ENCODE measurements around the gene MCF2L2.

The MCF2L2 gene

DNA sequence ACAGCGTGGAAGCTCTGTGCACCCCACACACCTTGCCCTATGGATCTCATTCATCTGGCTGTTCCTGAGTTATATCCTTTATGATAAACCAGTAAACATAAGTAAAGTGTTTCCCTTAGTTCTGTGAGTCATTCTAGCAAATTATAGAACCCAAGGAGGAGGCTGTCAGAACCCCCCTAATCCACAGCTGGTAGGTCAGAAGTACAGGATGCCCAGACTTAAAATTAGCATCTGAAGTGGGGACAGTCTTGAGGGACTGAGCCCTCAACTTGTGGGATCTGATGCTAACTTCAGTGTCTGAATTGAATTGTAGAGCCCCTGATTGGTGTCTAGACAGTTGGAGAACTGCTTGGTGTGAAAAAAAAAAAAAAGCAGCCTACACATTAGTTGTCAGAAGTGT lies 100.3 kb downstream of the MCF2L2 start:
- Histone ChIP-seq H2AFZ (ENCODE audit: low read depth) (no peak overlapping the region), H3K4me1 (ENCODE audit: low read depth, poor library complexity, severe bottlenecking) (no peaks in the 10 kb centered on the region), H3K36me3 (ENCODE audit: insufficient read depth) (no peaks in the 10 kb centered on the region), H3K4me3 (IDR thresholded peaks at IDR 0.05; ENCODE audit: insufficient read depth, low read depth, low read length) (no peak overlapping the region), H3K9ac (no peak overlapping the region), H3K4me2 (no peak overlapping the region), H3K27me3 (ENCODE audit: insufficient read depth, low read depth) (no peaks in the 10 kb centered on the region), H4K20me1 (ENCODE audit: insufficient read depth) (no peaks in the 10 kb centered on the region), H3K27ac (no peak overlapping the region), H3K79me2 (ENCODE audit: insufficient read depth, low read depth) (no peaks in the 10 kb centered on the region)
- TF ChIP-seq CTCF (conservative IDR thresholded peaks at IDR 0.05; ENCODE audit: low read depth, low read length) = no peak

GRCh38 chr3:183327343-183327742 lies 101.1 kb downstream of the MCF2L2 start:
- no peaks in the 10 kb centered on the region for H3K36me3 ChIP-seq (ENCODE audit: insufficient read depth)
- TF ChIP-seq CTCF (conservative IDR thresholded peaks at IDR 0.05; ENCODE audit: low read depth, low read length) = no peak

DNA sequence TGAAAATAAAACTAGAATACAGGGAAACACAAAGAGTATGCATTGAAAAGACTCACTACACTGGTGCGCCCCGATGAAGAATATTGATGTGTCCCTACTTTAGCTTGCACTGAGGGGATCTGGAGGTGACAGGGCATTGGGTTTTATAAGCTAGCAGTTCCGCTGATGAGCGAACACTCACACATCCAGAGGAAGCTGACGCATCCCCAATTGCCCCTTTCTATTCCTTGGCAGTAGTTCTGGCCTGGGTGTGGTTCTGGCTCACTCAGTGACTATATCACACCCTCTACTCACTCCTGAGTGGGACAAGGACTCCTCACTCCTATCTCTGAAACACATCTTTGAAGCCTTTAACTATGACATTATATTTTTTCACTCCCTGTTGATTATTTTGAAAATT lies 104.3 kb downstream of the MCF2L2 start:
- H3K79me2 ChIP-seq (ENCODE audit: insufficient read depth, low read depth) = no peaks in the 10 kb centered on the region
- no peaks in the 10 kb centered on the region for H3K4me1 ChIP-seq (ENCODE audit: low read depth, poor library complexity, severe bottlenecking)
- H3K36me3 ChIP-seq (ENCODE audit: insufficient read depth) = no peaks in the 10 kb centered on the region
- no peaks in the 10 kb centered on the region for H3K27me3 ChIP-seq (ENCODE audit: insufficient read depth, low read depth)
- no peak overlapping the region for H2AFZ ChIP-seq (ENCODE audit: low read depth)
- no peaks in the 10 kb centered on the region for H4K20me1 ChIP-seq (ENCODE audit: insufficient read depth)
- H3K27ac ChIP-seq = no peak overlapping the region
- no peak overlapping the region for H3K4me3 ChIP-seq (IDR thresholded peaks at IDR 0.05; ENCODE audit: insufficient read depth, low read depth, low read length)
- H3K9ac ChIP-seq = no peak overlapping the region
- TF ChIP-seq CTCF (conservative IDR thresholded peaks at IDR 0.05; ENCODE audit: low read depth, low read length) = no peak
- H3K4me2 ChIP-seq = no peak overlapping the region

More at GRCh38 chr3:183327343-183327742, 101.1 kb downstream of the MCF2L2 start:
- H3K79me2 ChIP-seq (ENCODE audit: insufficient read depth, low read depth) = no peaks in the 10 kb centered on the region
- H2AFZ ChIP-seq (ENCODE audit: low read depth) = no peak overlapping the region
- no peak overlapping the region for H3K9ac ChIP-seq
- no peak overlapping the region for H3K27ac ChIP-seq
- H3K4me3 ChIP-seq (IDR thresholded peaks at IDR 0.05; ENCODE audit: insufficient read depth, low read depth, low read length) = no peak overlapping the region
- H4K20me1 ChIP-seq (ENCODE audit: insufficient read depth) = no peaks in the 10 kb centered on the region
- H3K4me1 ChIP-seq (ENCODE audit: low read depth, poor library complexity, severe bottlenecking) = no peaks in the 10 kb centered on the region
- H3K27me3 ChIP-seq (ENCODE audit: insufficient read depth, low read depth) = no peaks in the 10 kb centered on the region
- H3K4me2 ChIP-seq = no peak overlapping the region

DNA sequence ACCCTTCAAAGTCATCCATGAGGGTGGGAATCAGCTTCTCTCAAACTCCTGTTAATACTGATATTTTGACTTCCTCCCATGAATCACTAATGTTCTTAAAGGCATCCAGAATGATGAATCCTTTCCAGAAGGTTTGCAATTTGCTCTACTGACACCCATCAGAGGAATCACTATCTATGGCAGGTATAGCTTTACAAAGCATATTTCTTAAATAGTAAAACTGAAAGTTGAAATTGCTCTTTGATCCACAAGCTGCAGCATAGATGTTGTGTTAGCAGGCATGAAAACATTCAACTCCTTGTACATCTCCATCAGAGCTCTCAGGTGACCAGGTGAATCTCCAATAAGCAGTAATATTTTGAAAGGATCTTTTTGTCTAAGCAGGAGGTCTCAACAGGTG lies 109.0 kb downstream of the MCF2L2 start:
- no peak for TF ChIP-seq CTCF (conservative IDR thresholded peaks at IDR 0.05; ENCODE audit: low read depth, low read length)
- H4K20me1 ChIP-seq (ENCODE audit: insufficient read depth) = no peaks in the 10 kb centered on the region
- H3K9ac ChIP-seq = no peak overlapping the region
- no peaks in the 10 kb centered on the region for H3K79me2 ChIP-seq (ENCODE audit: insufficient read depth, low read depth)
- no peaks in the 10 kb centered on the region for H3K36me3 ChIP-seq (ENCODE audit: insufficient read depth)
- H3K27me3 ChIP-seq (ENCODE audit: insufficient read depth, low read depth) = no peaks in the 10 kb centered on the region
- no peak overlapping the region for H3K4me3 ChIP-seq (IDR thresholded peaks at IDR 0.05; ENCODE audit: insufficient read depth, low read depth, low read length)
- no peak overlapping the region for H2AFZ ChIP-seq (ENCODE audit: low read depth)
- H3K27ac ChIP-seq = no peak overlapping the region
- H3K4me2 ChIP-seq = no peak overlapping the region
- H3K4me1 ChIP-seq (ENCODE audit: low read depth, poor library complexity, severe bottlenecking) = no peaks in the 10 kb centered on the region
